GM12878 (cell line): ENCODE results near the gene ATP6V0C.

Experiments
- CTCF ChIP-seq, 3 experiments: IDR thresholded peaks in 2 of 3; conservative IDR thresholded peaks in 1 of 3; 2 replicates each; pipeline ENCODE4 v1.5.1; 2011; ENCODE audit warnings: low read depth in 3 of 3, low read length in 3 of 3, mild to moderate bottlenecking in 3 of 3, control low read depth in 2 of 3, moderate library complexity in 2 of 3, inconsistent platforms in 1 of 3, mixed read lengths in 1 of 3; ENCODE audit not compliant: control insufficient read depth in 2 of 3, insufficient read depth in 1 of 3; ENCODE audit errors: extremely low read depth in 1 of 3
- POLR2A ChIP-seq: IDR thresholded peaks from 2 replicates; pipeline ENCODE4 v1.6.1; 2011; ENCODE audit warnings: low read depth, mild to moderate bottlenecking, low read length
- TBL1XR1 ChIP-seq: IDR thresholded peaks from 2 replicates; pipeline ENCODE4 v1.6.1; 2012; ENCODE audit warnings: low read depth, low read length, improper control_type of control experiment

DNA sequence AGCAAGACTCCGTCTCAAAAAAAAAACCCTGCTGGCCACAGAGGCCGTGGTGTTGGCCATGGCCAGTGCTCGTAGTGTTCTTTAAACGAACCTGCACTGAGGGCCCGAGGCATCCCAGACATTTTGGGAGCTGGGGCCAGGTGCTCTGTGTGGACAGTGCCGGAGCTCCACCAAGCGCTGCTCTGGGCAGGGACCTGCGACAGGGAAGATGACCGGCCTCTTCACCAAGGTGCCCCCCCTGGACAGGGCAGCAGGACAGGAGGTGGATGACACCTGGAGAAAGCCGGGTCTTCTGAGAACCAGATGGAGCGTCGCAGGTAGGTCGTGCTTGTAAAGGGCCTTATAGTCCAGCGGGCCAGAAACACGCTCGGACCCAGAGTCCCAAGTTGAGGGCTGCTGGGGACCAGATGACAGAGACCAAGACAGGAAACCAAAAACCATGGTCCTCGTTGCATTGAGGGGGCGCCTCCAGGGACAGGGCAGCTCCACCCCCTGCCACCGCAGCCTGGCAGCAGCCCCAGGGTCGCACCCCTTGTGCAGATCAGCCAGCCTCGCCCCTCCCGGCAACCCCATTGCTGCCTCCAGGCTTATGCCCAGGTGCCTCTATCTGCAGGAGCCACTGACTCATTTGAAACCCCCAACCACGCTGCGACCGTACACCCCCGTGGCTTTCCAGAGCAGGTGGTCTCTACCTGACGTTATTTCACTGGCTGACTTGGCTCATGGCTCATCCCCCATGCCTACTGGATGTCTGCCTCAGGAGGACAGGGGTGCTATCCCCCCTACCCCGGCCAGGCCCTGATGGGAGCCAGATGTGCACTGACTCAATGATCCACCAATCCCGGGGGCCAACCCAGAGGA is 46.9 kb upstream of the ATP6V0C start:
- TF ChIP-seq POLR2A (no peak), TBL1XR1 (no peak), CTCF (IDR thresholded peaks at IDR 0.05 in 2 of 3, conservative IDR thresholded peaks at IDR 0.05 in 1 of 3; ENCODE audit: control insufficient read depth in 2 of 3, extremely low read depth in 1 of 3, insufficient read depth in 1 of 3, low read depth in 3 of 3, low read length in 3 of 3) (no peak)
